GM18907 (cell line): ENCODE results near the gene FUT4.
A peak's percentile ranks its signal among the peaks of the same experiment; 100 is the strongest.
"Not testable (repeated sequence)": the region's sequence is repeated elsewhere in the genome, so short reads cannot be mapped to it uniquely, and the experiment has no call there.

Experiments used
- ATAC-seq: cut with Tn5 transposase; IDR thresholded peaks from one replicate; pipeline ENCODE4 v1.9.1; 2021; ENCODE audit warnings: mild to moderate bottlenecking, moderate library complexity; ENCODE audit not compliant: unreplicated experiment

FUT4 gene

DNA sequence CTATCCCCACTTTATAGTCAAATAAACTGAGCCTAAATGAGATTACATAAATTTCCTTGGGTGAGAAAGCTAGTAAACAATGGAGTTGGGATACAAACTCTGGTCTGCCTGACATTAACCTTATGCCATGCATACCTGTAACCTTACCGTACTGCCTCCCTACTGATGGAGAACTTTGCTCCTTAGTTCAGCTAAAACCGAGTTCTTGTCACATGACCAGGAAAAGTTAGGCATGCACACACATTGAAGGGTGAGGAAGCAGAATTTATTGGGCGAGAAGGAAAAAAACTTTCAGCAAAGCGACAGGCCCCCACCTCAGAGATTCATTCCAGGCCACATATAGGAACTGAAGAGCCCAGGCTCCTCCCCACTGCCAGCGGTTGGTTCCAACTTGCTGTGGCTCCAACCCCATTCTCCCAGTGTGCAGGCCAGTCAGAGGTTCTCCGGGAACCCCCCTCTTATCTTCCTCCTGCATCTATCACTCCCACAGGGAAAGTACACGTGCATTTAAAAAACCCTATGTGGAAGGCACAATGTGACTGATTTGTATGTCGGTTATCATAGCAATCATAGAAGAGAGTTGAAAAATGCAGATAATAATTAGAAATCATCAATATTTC is 20.2 kb downstream of the FUT4 start:
- ATAC-seq: no peak

DNA sequence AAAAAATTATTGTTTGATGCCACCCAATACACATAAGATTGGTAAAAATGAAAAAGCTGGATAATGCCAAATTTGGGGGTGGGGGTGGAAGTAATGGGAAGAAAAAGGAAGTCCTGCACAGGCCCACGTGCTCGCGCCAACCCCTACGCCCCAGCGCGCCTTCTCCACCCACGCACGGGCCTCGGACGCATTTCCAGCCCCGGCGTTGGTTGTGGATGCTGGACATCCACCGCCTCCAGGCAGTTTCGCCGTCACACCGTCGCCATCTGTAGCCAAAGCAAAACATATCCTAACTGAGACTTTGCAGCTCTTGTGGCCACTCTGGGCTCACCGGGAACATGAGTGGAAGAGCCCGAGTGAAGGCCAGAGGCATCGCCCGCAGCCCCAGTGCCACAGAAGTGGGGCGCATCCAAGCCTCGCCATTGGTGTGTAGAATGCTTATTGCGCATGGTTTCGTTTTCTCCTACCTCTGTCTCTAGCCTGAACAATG is 23.5 kb downstream of the FUT4 start, which contains the start of gene PIWIL4:
Gene PIWIL4 (plus strand): TSS at position 188 of the 490 bp plus-strand sequence. CDS start 151 bp downstream, at position 339.
- ATAC-seq: no peak

DNA sequence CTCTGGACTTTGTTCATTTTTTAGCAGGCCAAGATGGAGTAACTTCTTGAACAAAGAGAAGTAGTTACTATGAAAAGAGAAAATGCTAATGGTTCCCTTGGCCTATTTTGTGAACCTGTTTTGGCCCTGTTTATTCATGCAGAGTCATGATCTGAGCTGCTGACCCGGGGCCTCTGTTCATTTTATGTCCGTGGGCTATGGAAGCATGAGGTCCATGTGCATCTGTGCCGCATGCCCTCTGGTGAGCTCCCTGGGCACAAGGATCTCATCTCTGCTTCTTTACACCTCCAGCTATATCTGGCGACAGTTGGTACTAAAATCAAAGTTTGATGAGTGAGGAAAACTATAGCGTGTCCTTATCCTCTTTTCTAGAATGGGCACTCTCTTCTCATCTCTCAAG is 24.5 kb downstream of the FUT4 start:
- no peak for ATAC-seq

DNA sequence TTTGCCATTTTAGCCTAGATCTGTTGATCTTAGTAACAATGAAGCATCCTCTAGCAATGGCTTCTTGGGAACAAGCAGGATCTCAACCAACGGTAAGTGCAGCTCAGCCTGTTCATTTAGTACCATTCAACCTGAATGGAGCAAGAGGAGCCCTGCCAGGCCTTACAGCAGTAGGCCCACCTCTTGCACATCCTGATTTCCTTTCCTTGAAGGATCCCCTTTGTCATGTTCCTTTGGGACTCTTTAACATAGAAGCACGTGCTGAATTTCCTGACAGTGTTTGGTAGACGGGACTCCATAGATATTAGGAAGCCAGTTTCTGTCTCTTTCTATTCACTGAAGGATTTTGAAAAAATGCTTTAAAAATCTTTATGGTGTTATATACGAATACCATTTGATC is 25.0 kb downstream of the FUT4 start:
- no peak for ATAC-seq

- ATAC-seq: not testable (repeated sequence)
These were observed 29.3 kb downstream of the FUT4 start for GRCh38 chr11:94572975-94573374.

DNA sequence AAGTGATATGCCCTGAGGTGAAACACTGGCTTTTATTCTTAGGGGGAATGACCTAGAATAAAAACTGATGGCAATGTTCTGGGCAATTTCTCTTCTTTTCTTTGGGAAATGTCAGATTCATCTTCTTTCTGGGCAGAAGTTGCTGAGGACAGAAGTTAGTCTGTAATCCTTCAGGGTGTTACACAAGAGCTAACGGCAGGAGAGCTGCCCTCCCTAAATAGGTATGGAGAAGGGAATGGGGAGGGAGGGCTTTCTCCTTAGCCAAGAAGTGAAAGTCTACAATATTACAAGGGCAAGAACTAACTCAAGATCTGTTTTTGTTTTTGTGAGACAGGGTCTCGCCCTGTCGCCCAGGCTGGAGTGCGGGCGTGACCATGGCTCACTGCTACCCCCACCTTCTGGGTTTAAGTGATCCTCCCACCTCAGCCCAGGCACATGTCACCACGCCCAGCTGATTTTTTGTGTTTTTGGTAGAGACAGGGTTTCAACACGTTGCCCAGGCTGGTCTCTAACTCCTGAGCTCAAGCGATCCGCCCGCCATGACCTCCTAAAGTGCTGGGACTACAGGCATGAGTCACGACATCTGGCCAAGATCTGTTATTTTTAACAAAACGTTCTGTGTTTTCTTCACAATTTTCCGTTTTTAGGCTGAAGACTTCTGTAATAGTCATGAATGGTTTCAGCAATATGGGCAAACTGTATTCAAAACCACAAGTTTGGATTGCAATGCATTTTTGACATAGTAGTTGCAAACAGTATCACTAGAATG is 30.7 kb downstream of the FUT4 start:
- ATAC-seq: no peak

DNA sequence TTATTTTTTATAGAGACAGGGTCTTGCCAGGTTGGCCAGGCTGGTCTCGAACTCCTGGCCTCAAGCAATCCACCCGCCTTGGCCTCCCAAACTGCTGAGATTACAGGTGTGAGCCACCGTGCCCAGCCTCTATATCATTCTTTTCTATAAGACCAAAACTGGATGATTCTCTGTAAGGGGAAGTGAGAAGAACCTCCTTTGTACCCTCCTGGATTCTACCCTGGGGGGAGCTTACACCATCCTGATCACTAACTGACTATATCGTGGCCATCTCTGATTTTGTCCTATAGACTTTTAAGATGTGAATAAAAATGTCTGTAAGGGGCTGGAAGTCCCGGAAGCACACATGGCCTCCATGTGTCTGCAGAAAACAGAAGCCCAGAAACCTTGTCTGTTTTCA is 32.6 kb downstream of the FUT4 start:
- no peak for ATAC-seq

GRCh38 chr11:94577841-94578240 is 34.1 kb downstream of the FUT4 start:
- no peak for ATAC-seq

DNA sequence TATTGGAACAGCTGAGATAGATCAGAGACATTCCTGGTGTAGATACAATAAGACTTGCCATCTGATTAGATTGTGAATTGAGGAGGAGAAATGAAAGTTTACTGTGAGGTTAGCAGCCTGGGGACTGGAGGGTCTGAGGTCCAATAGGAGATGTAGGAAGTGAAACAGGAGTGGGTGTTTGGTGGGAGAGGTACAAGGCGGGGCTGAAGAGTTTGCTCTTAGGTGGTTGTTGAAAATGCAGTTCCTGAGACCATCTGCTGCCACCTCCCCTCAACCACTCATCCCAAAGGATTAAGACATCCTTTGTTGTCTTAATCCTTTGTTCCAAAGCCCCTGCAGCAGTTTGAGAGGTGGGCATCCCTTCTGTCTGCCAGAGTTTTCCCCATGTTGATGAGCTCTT is 38.2 kb downstream of the FUT4 start:
- ATAC-seq: peak; percentile 41

DNA sequence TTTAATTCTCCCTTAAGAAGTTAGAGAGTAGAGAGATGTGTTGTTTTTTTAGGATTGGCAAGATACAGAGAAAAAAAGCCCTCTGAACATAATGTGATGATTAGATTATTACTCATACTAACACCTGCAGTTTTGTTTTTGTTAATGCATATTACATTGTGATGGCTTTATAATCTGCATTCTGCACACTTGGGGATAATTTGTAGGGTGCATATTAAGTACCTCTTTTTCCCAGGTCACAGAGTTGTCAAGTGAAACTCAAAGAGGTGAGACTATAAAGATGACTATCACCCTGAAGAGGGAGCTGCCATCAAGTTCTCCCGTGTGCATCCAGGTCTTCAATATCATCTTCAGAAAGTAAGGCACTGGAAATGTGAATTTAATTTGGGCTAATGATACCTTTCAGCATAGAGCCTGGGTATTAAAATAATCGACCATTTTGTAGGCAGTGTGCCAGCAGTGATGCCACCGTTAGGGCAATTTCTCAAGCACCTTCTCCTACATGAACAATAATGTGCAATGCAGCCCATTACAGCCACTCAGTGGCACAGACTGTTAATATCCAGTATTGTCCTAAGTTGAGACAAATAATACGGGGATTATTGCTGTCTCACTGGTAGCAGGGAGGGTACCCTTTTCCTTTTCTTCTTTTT is 39.6 kb downstream of the FUT4 start:
- ATAC-seq: no peak

GRCh38 chr11:94583866-94584500 is 40.3 kb downstream of the FUT4 start:
- ATAC-seq: peak; percentile 65

DNA sequence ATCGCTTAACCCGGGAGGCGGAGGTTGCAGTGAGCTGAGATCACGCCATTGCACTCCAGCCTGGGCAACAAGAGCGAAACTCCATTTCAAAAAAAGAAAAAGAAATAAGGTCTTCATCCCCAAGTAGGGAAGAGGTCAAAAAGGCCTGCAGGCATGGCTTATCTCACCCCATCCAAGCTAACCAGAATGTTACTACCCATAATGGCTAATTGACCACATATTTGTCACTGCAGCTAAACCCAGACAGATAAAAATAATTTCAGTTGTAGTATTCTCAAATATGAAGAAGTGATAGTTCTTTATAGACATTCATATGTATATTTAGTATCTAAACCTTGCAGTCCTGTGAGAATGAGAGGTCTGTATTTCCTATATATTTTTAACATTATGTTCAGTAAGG is 41.3 kb downstream of the FUT4 start:
- ATAC-seq: no peak

- no peak for ATAC-seq
These were observed 41.7 kb downstream of the FUT4 start for GRCh38 chr11:94585399-94585798.

GRCh38 chr11:94586546-94586945 is 42.8 kb downstream of the FUT4 start:
- ATAC-seq: no peak

DNA sequence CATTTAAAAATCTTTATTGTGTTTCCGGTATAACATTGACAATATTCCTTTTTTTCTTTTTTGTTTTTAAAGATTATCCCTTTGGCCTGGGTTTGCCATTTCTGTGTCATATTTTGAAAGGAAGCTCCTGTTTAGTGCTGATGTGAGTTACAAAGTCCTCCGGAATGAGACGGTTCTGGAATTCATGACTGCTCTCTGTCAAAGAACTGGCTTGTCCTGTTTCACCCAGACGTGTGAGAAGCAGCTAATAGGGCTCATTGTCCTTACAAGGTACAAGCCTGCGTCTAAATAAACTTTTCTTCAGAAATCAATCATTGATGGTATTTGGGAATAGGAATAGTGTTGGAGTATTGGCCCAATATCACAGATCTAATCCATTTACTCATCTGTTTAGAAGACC is 43.3 kb downstream of the FUT4 start:
- no peak for ATAC-seq

- peak; percentile 49 for ATAC-seq
These were observed 44.7 kb downstream of the FUT4 start for GRCh38 chr11:94588366-94588942.

DNA sequence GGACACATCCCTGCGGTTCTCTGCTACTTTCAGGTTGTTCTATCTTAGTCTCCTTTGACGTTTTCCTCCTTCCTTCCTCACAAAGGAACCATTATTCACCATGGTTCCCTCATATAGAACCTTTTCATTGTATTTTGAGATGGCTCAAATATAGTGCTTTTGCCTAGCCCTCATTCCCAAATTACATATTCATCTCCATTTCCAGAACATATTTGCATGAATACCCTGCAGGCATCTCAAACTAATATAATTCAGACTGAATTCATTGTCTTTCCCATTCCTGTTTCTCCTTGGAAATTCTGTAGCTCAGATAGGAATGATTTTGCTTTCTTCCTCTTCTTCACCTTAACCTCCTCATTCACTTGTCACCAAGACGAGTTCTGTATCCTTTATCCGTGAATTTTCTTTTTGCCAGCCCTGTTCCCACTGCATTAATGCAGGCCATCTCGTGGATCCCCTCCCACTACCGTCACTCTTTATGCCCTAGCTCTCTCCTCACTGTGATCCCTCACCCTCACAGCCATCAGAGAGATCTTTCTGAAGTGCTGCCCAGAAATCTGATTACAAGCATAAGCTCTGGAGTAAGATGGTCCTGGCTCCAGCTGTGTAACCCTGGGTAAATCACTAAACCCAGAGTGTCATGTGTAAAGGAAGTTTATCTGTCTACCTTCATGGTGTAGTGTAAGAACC is 46.8 kb downstream of the FUT4 start:
- no peak for ATAC-seq

DNA sequence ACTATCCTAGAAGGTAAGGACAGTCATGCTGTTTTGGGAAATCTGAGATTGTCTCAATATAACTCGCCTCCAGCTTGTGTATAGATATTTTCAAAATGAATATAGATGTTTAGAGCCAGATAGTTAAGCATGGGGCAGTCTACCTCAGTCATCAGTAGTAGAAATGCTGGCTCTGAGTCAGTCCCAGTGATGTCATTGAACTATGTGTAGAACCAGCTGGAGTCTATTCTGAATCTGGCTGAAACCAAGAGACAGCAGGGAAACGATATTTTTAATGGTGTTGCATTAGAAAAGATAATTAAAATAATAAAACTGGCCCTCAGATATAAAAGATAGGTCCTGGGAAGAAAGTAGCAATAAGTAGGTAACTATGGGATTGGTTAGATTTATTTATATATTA is 49.3 kb downstream of the FUT4 start:
- peak; percentile 82 for ATAC-seq

- peak; percentile 47 for ATAC-seq
These were observed 51.4 kb downstream of the FUT4 start for GRCh38 chr11:94595076-94595475.

DNA sequence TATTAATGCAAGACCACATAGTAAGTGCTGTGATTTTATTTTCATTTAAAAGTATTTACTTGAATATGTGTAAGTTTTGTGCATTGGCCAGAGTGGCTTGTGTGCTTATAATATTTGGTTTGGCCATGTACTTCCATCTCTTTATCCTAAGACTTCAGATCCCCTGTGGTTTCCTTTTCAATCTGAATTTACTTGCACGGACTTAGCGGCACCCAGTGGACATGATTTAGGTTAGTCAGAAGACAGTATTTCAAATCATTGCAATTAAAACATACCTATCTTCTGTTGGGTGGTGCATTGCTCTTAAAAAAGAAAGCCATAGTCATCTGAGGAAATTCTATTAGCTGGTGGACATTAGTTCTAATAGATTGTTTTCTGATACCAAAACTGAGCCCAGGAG is 54.2 kb downstream of the FUT4 start:
- ATAC-seq: no peak
